WTC11 (cell line): ENCODE data around the gene STXBP6. TPM values are rescaled to one million over a fixed set of nuclear protein-coding genes. Genes with fewer than 3 reads are reported as not detected.

Experiments used
- ATAC-seq: fragments of 200-7000 bp; cut with Tn5 transposase; 2 replicates; pipeline ENCODE4 v1.10.0; 2021; ENCODE audit warnings: mild to moderate bottlenecking, moderate library complexity
- CTCF ChIA-PET: fragments of 300-600 bp; sonication (Branson Sonifier 250); formaldehyde crosslinking; loops from one replicate; lab custom pipeline; 2021; ENCODE audit warnings: antibody characterized with exemption; lab: Charles Lee
- POLR2A ChIA-PET: fragments of 350-600 bp; sonication (Branson Sonifier 250); formaldehyde crosslinking; loops from one replicate; lab custom pipeline; 2021; ENCODE audit warnings: antibody characterized with exemption; lab: Charles Lee
- DNase-seq: peaks from one replicate; pipeline ENCODE4 v3.0.0; 2021; ENCODE audit warnings: low spot score
- H3K27ac Mint-ChIP-seq: 2 replicates; pipeline ENCODE4 v1.8.0; 2021; ENCODE audit warnings: mixed read lengths
- H3K27me3 Mint-ChIP-seq: 2 replicates; pipeline ENCODE4 v1.8.0; 2021; ENCODE audit warnings: low read depth, mild to moderate bottlenecking, moderate library complexity, mixed read lengths
- H3K36me3 Mint-ChIP-seq: 2 replicates; pipeline ENCODE4 v1.8.0; 2021; ENCODE audit warnings: mixed read lengths
- H3K4me1 Mint-ChIP-seq: 2 replicates; pipeline ENCODE4 v1.8.0; 2022; ENCODE audit warnings: mixed read lengths
- H3K4me3 Mint-ChIP-seq: 2 replicates; pipeline ENCODE4 v1.8.0; 2021; ENCODE audit warnings: mild to moderate bottlenecking, moderate library complexity, mixed read lengths
- H3K9me3 Mint-ChIP-seq: 2 replicates; pipeline ENCODE4 v1.8.0; 2021; ENCODE audit warnings: mixed read lengths
- CREB1 ChIP-seq: sonication (generic); formaldehyde crosslinking; IDR thresholded peaks from 2 replicates; pipeline ENCODE4 v1.8.0; 2023; ENCODE audit warnings: mild to moderate bottlenecking, missing genetic modification reagents
- E2F1 ChIP-seq: sonication (generic); formaldehyde crosslinking; IDR thresholded peaks from 2 replicates; pipeline ENCODE4 v1.8.0; 2022; ENCODE audit warnings: mild to moderate bottlenecking, missing genetic modification reagents
- EMX1 ChIP-seq: fragments of 250-450 bp; sonication (Bioruptor Pico); IDR thresholded peaks from 2 replicates; pipeline ENCODE4 v1.8.0; 2021; ENCODE audit warnings: mild to moderate bottlenecking
- ETV6 ChIP-seq: sonication (generic); formaldehyde crosslinking; IDR thresholded peaks from 2 replicates; pipeline ENCODE4 v1.8.1; 2022; ENCODE audit warnings: mild to moderate bottlenecking, missing genetic modification reagents
- GABPB1 ChIP-seq: sonication (generic); formaldehyde crosslinking; IDR thresholded peaks from 2 replicates; pipeline ENCODE4 v1.8.1; 2023; ENCODE audit warnings: mild to moderate bottlenecking, missing genetic modification reagents
- IRF2 ChIP-seq: sonication (generic); formaldehyde crosslinking; IDR thresholded peaks from 2 replicates; pipeline ENCODE4 v1.8.0; 2022; ENCODE audit warnings: low read depth, missing genetic modification reagents, borderline replicate concordance
- MYBL2 ChIP-seq: sonication (generic); formaldehyde crosslinking; IDR thresholded peaks from 2 replicates; pipeline ENCODE4 v1.8.1; 2023; ENCODE audit warnings: mild to moderate bottlenecking, moderate library complexity, missing genetic modification reagents
- OVOL2 ChIP-seq: fragments of 250-450 bp; sonication (Bioruptor Pico); IDR thresholded peaks from 2 replicates; pipeline ENCODE4 v1.9.0; 2021; ENCODE audit warnings: mild to moderate bottlenecking, borderline replicate concordance
- SMAD3 ChIP-seq: sonication (generic); formaldehyde crosslinking; IDR thresholded peaks from 2 replicates; pipeline ENCODE4 v1.8.0; 2022; ENCODE audit warnings: missing genetic modification reagents, mild to moderate bottlenecking, borderline replicate concordance
- SP1 ChIP-seq: sonication (generic); formaldehyde crosslinking; conservative IDR thresholded peaks from 2 replicates; pipeline ENCODE4 v1.8.1; 2022; ENCODE audit warnings: missing genetic modification reagents
- TEAD1 ChIP-seq: sonication (generic); formaldehyde crosslinking; IDR thresholded peaks from 2 replicates; pipeline ENCODE4 v1.8.0; 2022; ENCODE audit warnings: mild to moderate bottlenecking, missing genetic modification reagents
- TP53 ChIP-seq: sonication (generic); formaldehyde crosslinking; IDR thresholded peaks from 2 replicates; pipeline ENCODE4 v1.8.1; 2023; ENCODE audit warnings: mild to moderate bottlenecking, missing genetic modification reagents
- ZNF232 ChIP-seq: sonication (generic); formaldehyde crosslinking; IDR thresholded peaks from 2 replicates; pipeline ENCODE4 v1.8.0; 2022; ENCODE audit warnings: mild to moderate bottlenecking, missing genetic modification reagents
- ZNF416 ChIP-seq: fragments of 250-450 bp; sonication (Bioruptor Pico); IDR thresholded peaks from 2 replicates; pipeline ENCODE4 v1.9.0; 2021; ENCODE audit warnings: mild to moderate bottlenecking, inconsistent platforms
- ZNF671 ChIP-seq: fragments of 250-450 bp; sonication (Bioruptor Pico); IDR thresholded peaks from 2 replicates; pipeline ENCODE4 v1.8.0; 2021; ENCODE audit warnings: mild to moderate bottlenecking
- total RNA-seq: library from RNA; stranded (reverse); gene quantifications from 3 replicates; pipeline ENCODE4 v1.2.3, GENCODE V29; 2021
- TF ChIP-seq, protein P1 (sequence below): sonication (generic); formaldehyde crosslinking; conservative IDR thresholded peaks from 2 replicates; pipeline ENCODE4 v1.8.1; 2022; ENCODE audit warnings: mild to moderate bottlenecking, missing genetic modification reagents
- TF ChIP-seq, protein P2 (sequence below): fragments of 200-600 bp; IDR thresholded peaks from 2 replicates; pipeline ENCODE4 v1.8.0; 2022; ENCODE audit warnings: antibody characterized with exemption
- TF ChIP-seq, protein P3 (sequence below): sonication (generic); formaldehyde crosslinking; IDR thresholded peaks from 2 replicates; pipeline ENCODE4 v1.8.0; 2022; ENCODE audit warnings: missing genetic modification reagents
- TF ChIP-seq, protein P4 (sequence below): sonication (generic); formaldehyde crosslinking; IDR thresholded peaks from 2 replicates; pipeline ENCODE4 v1.8.0; 2023; ENCODE audit warnings: missing genetic modification reagents, mild to moderate bottlenecking, borderline replicate concordance
- TF ChIP-seq, protein P5 (sequence below): sonication (generic); formaldehyde crosslinking; IDR thresholded peaks from 2 replicates; pipeline ENCODE4 v1.8.1; 2022; ENCODE audit warnings: mild to moderate bottlenecking, moderate library complexity, missing genetic modification reagents

Gene STXBP6
- total RNA-seq, 1 experiment from 2014 or later, result 4.2 TPM

DNA sequence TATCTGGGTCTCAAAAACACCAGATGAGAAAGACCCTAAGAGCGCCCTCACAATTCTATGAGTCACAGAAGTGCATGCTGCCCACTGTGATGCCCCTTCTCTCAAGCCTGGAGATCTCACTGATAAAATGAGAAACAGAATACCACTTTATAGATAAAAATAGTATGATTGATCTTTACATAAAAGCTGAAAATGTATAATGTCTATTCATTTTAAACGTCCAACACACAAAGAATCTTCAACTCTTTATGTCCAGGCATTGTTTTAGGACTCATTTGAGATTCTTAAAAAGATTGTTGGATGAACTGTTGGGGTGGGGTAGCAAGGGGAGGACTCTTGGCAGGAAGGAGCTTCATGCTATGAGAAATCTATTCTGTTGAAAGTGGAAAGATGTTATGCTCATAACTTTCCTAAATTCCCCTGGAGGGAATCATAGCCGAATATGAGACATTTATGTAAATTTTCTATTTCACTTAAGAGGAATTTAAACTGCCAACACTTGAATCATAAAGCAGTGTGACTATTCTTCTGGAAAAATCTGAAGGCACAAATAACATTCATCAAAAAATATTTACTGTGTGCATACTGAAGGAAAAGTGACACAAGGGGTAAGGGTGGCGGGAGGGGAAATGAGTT is 174.6 kb downstream of the STXBP6 start:
- Mint-ChIP-seq H3K27me3 (no peaks in the 10 kb centered on the region), H3K4me1 (peaks cover 3% of the 10 kb centered on the region), H3K4me3 (no peak overlapping the region), H3K9me3 (no peaks in the 10 kb centered on the region), H3K27ac (no peak overlapping the region), H3K36me3 (no peaks in the 10 kb centered on the region)
- DNase-seq, result no peak
- ChIA-PET CTCF (no interaction called here), POLR2A (no interaction called here)
- TF ChIP-seq SP1 (no peak), OVOL2 (CRISPR knock-in tag) (no peak), EMX1 (CRISPR knock-in tag) (no peak), TEAD1 (CRISPR knock-in tag) (no peak), CREB1 (CRISPR knock-in tag) (no peak), TP53 (no peak), ETV6 (CRISPR knock-in tag) (no peak), MYBL2 (CRISPR knock-in tag) (no peak)
- TF ChIP-seq, protein P1, sequence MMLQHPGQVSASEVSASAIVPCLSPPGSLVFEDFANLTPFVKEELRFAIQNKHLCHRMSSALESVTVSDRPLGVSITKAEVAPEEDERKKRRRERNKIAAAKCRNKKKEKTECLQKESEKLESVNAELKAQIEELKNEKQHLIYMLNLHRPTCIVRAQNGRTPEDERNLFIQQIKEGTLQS (CRISPR knock-in tag), result no peak
- ATAC-seq, result no peak

DNA sequence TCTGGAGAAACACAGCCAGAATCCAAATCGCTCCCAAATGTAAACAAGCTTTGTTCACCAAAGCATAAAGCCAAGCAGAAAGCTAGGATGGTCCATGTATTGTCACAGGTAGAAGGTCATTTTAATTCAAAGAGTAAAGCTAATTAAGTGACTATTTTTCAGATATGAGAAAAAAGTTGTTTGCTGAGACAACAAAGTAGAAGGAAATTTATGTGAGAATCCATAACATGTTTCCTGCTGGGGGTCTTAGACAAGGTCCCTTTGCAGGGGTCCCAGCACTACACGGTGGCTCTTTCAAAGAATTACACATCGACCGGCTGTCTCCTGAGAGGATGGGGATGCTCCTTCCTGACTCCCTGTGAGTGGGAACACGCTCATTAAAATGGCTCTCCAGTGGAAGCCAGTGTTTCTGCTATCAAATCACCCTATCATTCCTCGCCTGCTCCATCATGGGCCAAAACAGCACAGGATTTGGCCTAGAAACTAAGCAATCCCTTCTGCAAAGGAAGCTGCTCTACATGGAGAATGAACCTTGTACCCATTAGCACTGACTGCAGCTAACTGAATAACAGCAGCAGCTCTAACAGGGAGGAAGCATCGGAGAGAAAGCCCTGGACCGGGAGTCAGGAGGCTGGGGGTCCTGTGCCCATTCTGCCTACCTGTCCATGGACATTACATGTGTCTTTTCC is 175.3 kb downstream of the STXBP6 start:
- ChIA-PET CTCF (no interaction called here), POLR2A (no interaction called here)
- ATAC-seq (no peak), DNase-seq (no peak)
- Mint-ChIP-seq H3K27me3 (no peaks in the 10 kb centered on the region), H3K9me3 (no peaks in the 10 kb centered on the region), H3K4me3 (no peak overlapping the region), H3K4me1 (peaks cover 3% of the 10 kb centered on the region), H3K27ac (no peak overlapping the region), H3K36me3 (no peaks in the 10 kb centered on the region)
- TF ChIP-seq SMAD3 (CRISPR knock-in tag) (no peak), ZNF416 (no peak)
- TF ChIP-seq, protein P2, sequence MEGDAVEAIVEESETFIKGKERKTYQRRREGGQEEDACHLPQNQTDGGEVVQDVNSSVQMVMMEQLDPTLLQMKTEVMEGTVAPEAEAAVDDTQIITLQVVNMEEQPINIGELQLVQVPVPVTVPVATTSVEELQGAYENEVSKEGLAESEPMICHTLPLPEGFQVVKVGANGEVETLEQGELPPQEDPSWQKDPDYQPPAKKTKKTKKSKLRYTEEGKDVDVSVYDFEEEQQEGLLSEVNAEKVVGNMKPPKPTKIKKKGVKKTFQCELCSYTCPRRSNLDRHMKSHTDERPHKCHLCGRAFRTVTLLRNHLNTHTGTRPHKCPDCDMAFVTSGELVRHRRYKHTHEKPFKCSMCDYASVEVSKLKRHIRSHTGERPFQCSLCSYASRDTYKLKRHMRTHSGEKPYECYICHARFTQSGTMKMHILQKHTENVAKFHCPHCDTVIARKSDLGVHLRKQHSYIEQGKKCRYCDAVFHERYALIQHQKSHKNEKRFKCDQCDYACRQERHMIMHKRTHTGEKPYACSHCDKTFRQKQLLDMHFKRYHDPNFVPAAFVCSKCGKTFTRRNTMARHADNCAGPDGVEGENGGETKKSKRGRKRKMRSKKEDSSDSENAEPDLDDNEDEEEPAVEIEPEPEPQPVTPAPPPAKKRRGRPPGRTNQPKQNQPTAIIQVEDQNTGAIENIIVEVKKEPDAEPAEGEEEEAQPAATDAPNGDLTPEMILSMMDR, result no peak

- no peak for ATAC-seq
- POLR2A ChIA-PET, result no interaction called here
- Mint-ChIP-seq H3K36me3 (no peaks in the 10 kb centered on the region), H3K4me3 (no peak overlapping the region), H3K27me3 (no peaks in the 10 kb centered on the region), H3K4me1 (peaks cover 11% of the 10 kb centered on the region), H3K9me3 (no peaks in the 10 kb centered on the region), H3K27ac (no peak overlapping the region)
- CTCF ChIA-PET, result no interaction called here
- no peak for DNase-seq
- TF ChIP-seq, protein P3, sequence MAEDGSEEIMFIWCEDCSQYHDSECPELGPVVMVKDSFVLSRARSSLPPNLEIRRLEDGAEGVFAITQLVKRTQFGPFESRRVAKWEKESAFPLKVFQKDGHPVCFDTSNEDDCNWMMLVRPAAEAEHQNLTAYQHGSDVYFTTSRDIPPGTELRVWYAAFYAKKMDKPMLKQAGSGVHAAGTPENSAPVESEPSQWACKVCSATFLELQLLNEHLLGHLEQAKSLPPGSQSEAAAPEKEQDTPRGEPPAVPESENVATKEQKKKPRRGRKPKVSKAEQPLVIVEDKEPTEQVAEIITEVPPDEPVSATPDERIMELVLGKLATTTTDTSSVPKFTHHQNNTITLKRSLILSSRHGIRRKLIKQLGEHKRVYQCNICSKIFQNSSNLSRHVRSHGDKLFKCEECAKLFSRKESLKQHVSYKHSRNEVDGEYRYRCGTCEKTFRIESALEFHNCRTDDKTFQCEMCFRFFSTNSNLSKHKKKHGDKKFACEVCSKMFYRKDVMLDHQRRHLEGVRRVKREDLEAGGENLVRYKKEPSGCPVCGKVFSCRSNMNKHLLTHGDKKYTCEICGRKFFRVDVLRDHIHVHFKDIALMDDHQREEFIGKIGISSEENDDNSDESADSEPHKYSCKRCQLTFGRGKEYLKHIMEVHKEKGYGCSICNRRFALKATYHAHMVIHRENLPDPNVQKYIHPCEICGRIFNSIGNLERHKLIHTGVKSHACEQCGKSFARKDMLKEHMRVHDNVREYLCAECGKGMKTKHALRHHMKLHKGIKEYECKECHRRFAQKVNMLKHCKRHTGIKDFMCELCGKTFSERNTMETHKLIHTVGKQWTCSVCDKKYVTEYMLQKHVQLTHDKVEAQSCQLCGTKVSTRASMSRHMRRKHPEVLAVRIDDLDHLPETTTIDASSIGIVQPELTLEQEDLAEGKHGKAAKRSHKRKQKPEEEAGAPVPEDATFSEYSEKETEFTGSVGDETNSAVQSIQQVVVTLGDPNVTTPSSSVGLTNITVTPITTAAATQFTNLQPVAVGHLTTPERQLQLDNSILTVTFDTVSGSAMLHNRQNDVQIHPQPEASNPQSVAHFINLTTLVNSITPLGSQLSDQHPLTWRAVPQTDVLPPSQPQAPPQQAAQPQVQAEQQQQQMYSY, result no peak
- no peak for TF ChIP-seq IRF2 (CRISPR knock-in tag)
- TF ChIP-seq SMAD3 (CRISPR knock-in tag), result no peak
- TF ChIP-seq ZNF671 (CRISPR knock-in tag), result no peak
- no peak for TF ChIP-seq GABPB1
- TF ChIP-seq E2F1 (CRISPR knock-in tag), result no peak
- TF ChIP-seq ZNF232 (CRISPR knock-in tag), result no peak
- TF ChIP-seq, protein P4, sequence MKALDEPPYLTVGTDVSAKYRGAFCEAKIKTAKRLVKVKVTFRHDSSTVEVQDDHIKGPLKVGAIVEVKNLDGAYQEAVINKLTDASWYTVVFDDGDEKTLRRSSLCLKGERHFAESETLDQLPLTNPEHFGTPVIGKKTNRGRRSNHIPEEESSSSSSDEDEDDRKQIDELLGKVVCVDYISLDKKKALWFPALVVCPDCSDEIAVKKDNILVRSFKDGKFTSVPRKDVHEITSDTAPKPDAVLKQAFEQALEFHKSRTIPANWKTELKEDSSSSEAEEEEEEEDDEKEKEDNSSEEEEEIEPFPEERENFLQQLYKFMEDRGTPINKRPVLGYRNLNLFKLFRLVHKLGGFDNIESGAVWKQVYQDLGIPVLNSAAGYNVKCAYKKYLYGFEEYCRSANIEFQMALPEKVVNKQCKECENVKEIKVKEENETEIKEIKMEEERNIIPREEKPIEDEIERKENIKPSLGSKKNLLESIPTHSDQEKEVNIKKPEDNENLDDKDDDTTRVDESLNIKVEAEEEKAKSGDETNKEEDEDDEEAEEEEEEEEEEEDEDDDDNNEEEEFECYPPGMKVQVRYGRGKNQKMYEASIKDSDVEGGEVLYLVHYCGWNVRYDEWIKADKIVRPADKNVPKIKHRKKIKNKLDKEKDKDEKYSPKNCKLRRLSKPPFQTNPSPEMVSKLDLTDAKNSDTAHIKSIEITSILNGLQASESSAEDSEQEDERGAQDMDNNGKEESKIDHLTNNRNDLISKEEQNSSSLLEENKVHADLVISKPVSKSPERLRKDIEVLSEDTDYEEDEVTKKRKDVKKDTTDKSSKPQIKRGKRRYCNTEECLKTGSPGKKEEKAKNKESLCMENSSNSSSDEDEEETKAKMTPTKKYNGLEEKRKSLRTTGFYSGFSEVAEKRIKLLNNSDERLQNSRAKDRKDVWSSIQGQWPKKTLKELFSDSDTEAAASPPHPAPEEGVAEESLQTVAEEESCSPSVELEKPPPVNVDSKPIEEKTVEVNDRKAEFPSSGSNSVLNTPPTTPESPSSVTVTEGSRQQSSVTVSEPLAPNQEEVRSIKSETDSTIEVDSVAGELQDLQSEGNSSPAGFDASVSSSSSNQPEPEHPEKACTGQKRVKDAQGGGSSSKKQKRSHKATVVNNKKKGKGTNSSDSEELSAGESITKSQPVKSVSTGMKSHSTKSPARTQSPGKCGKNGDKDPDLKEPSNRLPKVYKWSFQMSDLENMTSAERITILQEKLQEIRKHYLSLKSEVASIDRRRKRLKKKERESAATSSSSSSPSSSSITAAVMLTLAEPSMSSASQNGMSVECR (CRISPR knock-in tag), result no peak
- TF ChIP-seq, protein P5, sequence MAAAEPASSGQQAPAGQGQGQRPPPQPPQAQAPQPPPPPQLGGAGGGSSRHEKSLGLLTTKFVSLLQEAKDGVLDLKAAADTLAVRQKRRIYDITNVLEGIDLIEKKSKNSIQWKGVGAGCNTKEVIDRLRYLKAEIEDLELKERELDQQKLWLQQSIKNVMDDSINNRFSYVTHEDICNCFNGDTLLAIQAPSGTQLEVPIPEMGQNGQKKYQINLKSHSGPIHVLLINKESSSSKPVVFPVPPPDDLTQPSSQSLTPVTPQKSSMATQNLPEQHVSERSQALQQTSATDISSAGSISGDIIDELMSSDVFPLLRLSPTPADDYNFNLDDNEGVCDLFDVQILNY (CRISPR knock-in tag), result no peak
Measured at GRCh38 chr14:24873551-24873950, 176.4 kb downstream of the STXBP6 start.
